SHP77 (cell line): ENCODE data around the gene SH3TC1.

Experiments
- DNase-seq, 2 experiments: peaks; one replicate each; lab custom pipeline; 2025; lab: John Stamatoyannopoulos, UW

The SH3TC1 gene

DNA sequence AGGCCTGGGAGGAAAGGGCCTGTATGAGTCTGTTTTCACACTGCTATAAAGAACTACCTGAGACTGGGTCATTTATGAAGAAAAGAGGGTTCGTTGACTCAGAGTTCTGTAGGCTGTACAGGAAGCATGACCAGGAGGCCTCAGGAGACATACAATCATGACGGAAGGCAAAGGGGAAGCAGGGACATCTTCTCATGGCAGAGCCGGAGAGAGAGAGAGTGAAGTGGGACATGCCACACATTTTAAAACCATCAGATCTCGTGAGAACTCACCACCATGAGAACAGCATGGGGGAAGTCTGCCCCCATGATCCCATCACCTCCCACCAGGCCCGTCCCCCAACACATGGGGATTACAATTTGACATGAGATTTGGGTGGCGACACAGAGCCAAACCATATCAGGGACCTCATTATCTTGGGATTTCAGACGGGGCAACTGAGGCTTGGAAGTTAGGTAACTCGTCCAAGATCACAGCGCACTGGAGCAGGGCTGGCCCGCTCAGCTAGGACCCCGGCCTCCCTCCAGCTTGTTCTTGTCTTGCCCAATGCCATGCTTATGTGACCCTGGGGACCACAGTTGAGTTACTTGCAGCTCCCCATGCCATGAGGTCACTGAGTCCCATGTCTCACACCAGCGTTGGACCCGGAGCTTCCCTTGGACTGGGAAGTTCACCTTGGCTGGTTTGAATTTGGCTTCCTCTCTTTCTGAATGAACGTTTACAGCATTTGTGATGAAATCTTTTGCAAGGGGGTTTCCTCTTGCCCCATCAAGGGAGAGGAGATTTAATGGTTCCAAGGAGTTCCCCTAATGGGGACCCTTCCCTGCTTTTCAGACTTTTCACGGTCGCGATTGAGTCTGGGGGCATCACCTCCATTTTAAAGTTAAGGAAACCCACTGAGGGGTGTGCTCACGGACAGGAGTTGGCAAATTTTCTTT lies 88.5 kb downstream of the SH3TC1 start:
- no peak for DNase-seq

- DNase-seq: no peak
These were observed 90.2 kb downstream of the SH3TC1 start for GRCh38 chr4:8289151-8289750.

DNA sequence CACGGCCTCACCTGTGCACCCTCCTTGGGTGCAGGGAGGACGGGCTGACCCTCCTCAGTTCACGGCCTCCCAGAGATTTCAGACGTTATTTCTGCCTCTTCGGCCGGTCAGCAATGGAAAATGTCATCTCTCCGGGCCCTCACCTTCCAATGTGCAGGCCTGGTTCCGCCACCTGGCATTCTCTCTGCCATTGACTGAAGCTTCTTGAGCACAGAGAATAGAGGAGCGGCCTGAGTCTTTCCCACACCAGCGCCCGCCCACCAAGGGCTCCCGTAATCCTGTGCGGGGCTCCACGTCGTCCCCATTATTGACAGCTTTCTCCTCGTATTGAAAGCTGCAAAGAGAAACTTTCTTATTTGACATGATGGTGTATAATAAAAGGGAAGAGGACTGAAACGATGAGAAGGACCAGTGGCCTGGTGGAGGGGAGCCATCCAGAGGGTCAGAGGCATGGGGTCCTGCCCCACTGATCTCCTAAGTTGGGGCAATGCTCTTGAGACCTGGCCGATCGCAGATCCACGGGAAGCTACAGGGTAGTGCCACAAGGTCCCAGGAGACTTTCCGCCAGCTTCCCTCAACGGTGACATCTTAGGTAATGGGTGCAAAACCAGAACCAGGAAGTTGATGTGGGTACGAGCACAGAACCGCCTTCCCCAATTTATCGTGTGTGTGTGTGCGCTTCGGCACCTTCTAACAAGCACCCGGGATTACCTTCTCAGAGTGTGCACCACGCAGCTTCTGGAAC lies 91.0 kb downstream of the SH3TC1 start:
- no peak for DNase-seq

DNA sequence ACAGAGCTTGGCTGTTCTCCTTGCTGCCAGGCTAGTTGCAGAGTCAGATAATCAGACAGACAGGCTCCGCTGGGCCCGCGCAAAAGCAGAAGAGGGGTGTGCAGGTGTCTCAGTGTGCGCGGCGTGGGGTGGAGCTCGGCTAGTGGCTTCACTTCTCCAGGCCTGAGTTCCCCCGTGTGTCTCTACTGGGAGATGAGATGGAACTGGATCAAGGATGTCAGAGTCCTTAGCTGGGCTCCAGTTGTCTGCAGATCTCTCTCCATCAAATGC lies 91.5 kb downstream of the SH3TC1 start:
- no peak for DNase-seq
